HCT116 (cell line): ENCODE data around the gene TPI1. TPM values are rescaled to one million over a fixed set of nuclear protein-coding genes. Genes with fewer than 3 reads are reported as not detected.

Source experiments
- ATAC-seq: fragments of 200-7000 bp; cut with Tn5 transposase; 2 replicates; pipeline ENCODE4 v1.9.1; 2020; ENCODE audit warnings: mild to moderate bottlenecking, moderate library complexity
- BruUV-seq: library from RNA; stranded (reverse); fragments of 400-500 nt; replicated peaks from 2 replicates; lab custom pipeline; 2021; lab: Mats Ljungman, UMichigan
- CTCF ChIA-PET: fragments of 300-600 bp; sonication (Branson Sonifier 250); formaldehyde crosslinking; loops from one replicate; lab custom pipeline; 2021; ENCODE audit warnings: antibody characterized with exemption; lab: Charles Lee
- POLR2A ChIA-PET: fragments of 300-600, 350-600 bp; sonication (Branson Sonifier 250); formaldehyde crosslinking; loops from one replicate; lab custom pipeline; 2021; ENCODE audit warnings: antibody characterized with exemption; lab: Charles Lee
- RAD21 ChIA-PET, 2 experiments: fragments of 300-600 bp; sonication (Branson Sonifier 250); formaldehyde crosslinking; loops; one replicate each; lab custom pipeline; 2023; ENCODE audit warnings: low total read pairs in 2 of 2; ENCODE audit not compliant: uncharacterized antibody in 2 of 2, unreplicated experiment in 2 of 2, low non-redundant PET in 1 of 2; lab: Charles Lee
- DNase-seq: peaks from one replicate; pipeline ENCODE4 v3.0.0-alpha.2; 2010; ENCODE audit warnings: low read depth, low spot score
- H2AFZ ChIP-seq: fragments of 200-600 bp; shearing (Covaris generic), sonication (generic); 2 replicates; pipeline ENCODE4 v1.6.1; 2017; ENCODE audit warnings: low read depth, mixed run types, mixed read lengths, antibody characterized with exemption, low read length; ENCODE audit not compliant: poor library complexity, severe bottlenecking
- H3K27ac ChIP-seq: 2 replicates; pipeline ENCODE4 v1.5.1; 2012; ENCODE audit warnings: low read depth, low read length
- H3K27me3 ChIP-seq: fragments of 200-600 bp; sonication (generic); 2 replicates; pipeline ENCODE4 v1.6.1; 2016; ENCODE audit warnings: mixed run types, low read length, mixed read lengths; ENCODE audit not compliant: insufficient read depth
- H3K36me3 ChIP-seq, 2 experiments: fragments of 200-500 bp in 1 of 2; fragments of 200-600 bp in 1 of 2; sonication (Bioruptor generic) in 1 of 2; sonication (generic) in 1 of 2; 2 replicates each; pipeline versions ENCODE4 v1.5.1 to v1.6.1; 2014 to 2016; ENCODE audit warnings: low read length in 2 of 2, inconsistent platforms in 1 of 2, mixed read lengths in 1 of 2, mixed run types in 1 of 2; ENCODE audit not compliant: insufficient read depth in 2 of 2, control insufficient read depth in 1 of 2
- H3K4me1 ChIP-seq, 2 experiments: fragments of 200-600 bp in 1 of 2; sonication (generic) in 1 of 2; 2 replicates each; pipeline versions ENCODE4 v1.5.1 to v1.6.1; 2012 to 2017; ENCODE audit warnings: low read length in 2 of 2, inconsistent platforms in 1 of 2, mild to moderate bottlenecking in 1 of 2, mixed read lengths in 1 of 2, mixed run types in 1 of 2, moderate library complexity in 1 of 2; ENCODE audit not compliant: insufficient read depth in 2 of 2, control insufficient read depth in 1 of 2
- H3K4me2 ChIP-seq: fragments of 200-600 bp; sonication (generic); 2 replicates; pipeline ENCODE4 v1.6.1; 2017; ENCODE audit warnings: mixed run types, low read length, mixed read lengths
- H3K4me3 ChIP-seq, 2 experiments: fragments of 200-600 bp in 1 of 2; sonication (generic) in 1 of 2; replicated peaks in 1 of 2; 2 replicates each; pipeline ENCODE4 v1.5.1; 2011 to 2016; ENCODE audit warnings: low read length in 2 of 2, control low read depth in 1 of 2, low read depth in 1 of 2, mild to moderate bottlenecking in 1 of 2, mixed read lengths in 1 of 2, mixed run types in 1 of 2
- H3K79me2 ChIP-seq: fragments of 200-600 bp; sonication (generic); 2 replicates; pipeline ENCODE4 v1.6.1; 2017; ENCODE audit warnings: mild to moderate bottlenecking, mixed run types, low read length, moderate library complexity, mixed read lengths; ENCODE audit not compliant: insufficient read depth
- H3K9ac ChIP-seq: fragments of 200-600 bp; sonication (generic); 2 replicates; pipeline ENCODE4 v1.6.1; 2016; ENCODE audit warnings: low read length, mixed read lengths
- H3K9me2 ChIP-seq: fragments of 200-600 bp; sonication (generic), shearing (Covaris generic); 2 replicates; pipeline ENCODE4 v1.6.1; 2017; ENCODE audit warnings: mixed run types, mild to moderate bottlenecking, moderate library complexity; ENCODE audit not compliant: insufficient read depth
- H3K9me3 ChIP-seq, 2 experiments: fragments of 200-500 bp in 1 of 2; fragments of 200-600 bp in 1 of 2; sonication (Bioruptor generic) in 1 of 2; sonication (generic) in 1 of 2; 2 replicates each; pipeline ENCODE4 v1.6.1; 2014 to 2017; ENCODE audit warnings: low read length in 2 of 2, mixed read lengths in 2 of 2, inconsistent platforms in 1 of 2, low read depth in 1 of 2, mild to moderate bottlenecking in 1 of 2, mixed run types in 1 of 2, moderate library complexity in 1 of 2; ENCODE audit not compliant: control insufficient read depth in 1 of 2, insufficient read depth in 1 of 2
- H4K20me1 ChIP-seq: fragments of 200-600 bp; sonication (generic), shearing (Covaris generic); 2 replicates; pipeline ENCODE4 v1.6.1; 2017; ENCODE audit warnings: mixed run types, mild to moderate bottlenecking, moderate library complexity; ENCODE audit not compliant: insufficient read depth
- ATF3 ChIP-seq: IDR thresholded peaks from 2 replicates; pipeline ENCODE4 v1.6.1; 2012
- CBX3 ChIP-seq: IDR thresholded peaks from 2 replicates; pipeline ENCODE4 v1.6.1; 2012; ENCODE audit warnings: low read depth
- CEBPB ChIP-seq: IDR thresholded peaks from 2 replicates; pipeline ENCODE4 v1.6.1; 2012; ENCODE audit warnings: low read depth
- CTCF ChIP-seq, 3 experiments: fragments of 200-600 bp in 1 of 3; sonication (generic) in 1 of 3; IDR thresholded peaks in 2 of 3; conservative IDR thresholded peaks in 1 of 3; 2 replicates each; pipeline ENCODE4 v1.5.1; 2012 to 2017; ENCODE audit warnings: low read depth in 2 of 3, low read length in 2 of 3, antibody characterized with exemption in 1 of 3, borderline replicate concordance in 1 of 3, control low read depth in 1 of 3, mild to moderate bottlenecking in 1 of 3, mixed read lengths in 1 of 3, mixed run types in 1 of 3, moderate library complexity in 1 of 3; ENCODE audit not compliant: insufficient read depth in 1 of 3
- EGR1 ChIP-seq: IDR thresholded peaks from 2 replicates; pipeline ENCODE4 v1.6.1; 2012; ENCODE audit warnings: low read depth
- ELF1 ChIP-seq: IDR thresholded peaks from 2 replicates; pipeline ENCODE4 v1.6.1; 2012; ENCODE audit warnings: low read depth, borderline replicate concordance
- EZH2phosphoT487 ChIP-seq: fragments of 200-600 bp; IDR thresholded peaks from 2 replicates; pipeline ENCODE4 v1.6.1; 2018; ENCODE audit warnings: antibody characterized with exemption, borderline replicate concordance
- FOSL1 ChIP-seq: IDR thresholded peaks from 2 replicates; pipeline ENCODE4 v1.6.1; 2012; ENCODE audit warnings: low read depth
- JUND ChIP-seq: IDR thresholded peaks from 2 replicates; pipeline ENCODE4 v1.6.1; 2012
- POLR2A ChIP-seq: IDR thresholded peaks from 2 replicates; pipeline ENCODE4 v1.7.0; 2011; ENCODE audit warnings: borderline replicate concordance; ENCODE audit not compliant: insufficient read depth, insufficient read length; ENCODE audit errors: extremely low read depth
- POLR2AphosphoS5 ChIP-seq: IDR thresholded peaks from 2 replicates; pipeline ENCODE4 v1.6.1; 2011; ENCODE audit warnings: mild to moderate bottlenecking, low read depth, low read length, moderate library complexity
- RAD21 ChIP-seq: IDR thresholded peaks from 2 replicates; pipeline ENCODE4 v1.6.1; 2012; ENCODE audit warnings: low read depth, mild to moderate bottlenecking
- REST ChIP-seq: IDR thresholded peaks from 2 replicates; pipeline ENCODE4 v1.6.1; 2012; ENCODE audit warnings: low read depth
- SRF ChIP-seq: IDR thresholded peaks from 2 replicates; pipeline ENCODE4 v1.6.1; 2012; ENCODE audit warnings: low read depth
- TCF7L2 ChIP-seq: IDR thresholded peaks from 2 replicates; pipeline ENCODE4 v1.7.0; 2011; ENCODE audit warnings: borderline replicate concordance, inconsistent platforms; ENCODE audit not compliant: insufficient read depth, insufficient read length; ENCODE audit errors: extremely low read depth
- YY1 ChIP-seq: IDR thresholded peaks from 2 replicates; pipeline ENCODE4 v1.6.1; 2011; ENCODE audit warnings: low read length, low read depth, moderate library complexity, mild to moderate bottlenecking; ENCODE audit not compliant: insufficient replicate concordance; ENCODE audit errors: extremely low read depth
- ZFX ChIP-seq: fragments of 450-650 bp; IDR thresholded peaks from 2 replicates; pipeline ENCODE4 v1.6.1; 2017
- intact Hi-C: fragments of 100-400 bp; cut with micrococcal nuclease; formaldehyde crosslinking; loops from 2 replicates; pipeline ENCODE4 v1.10.0; 2022
- total RNA-seq: library from RNA; stranded (reverse); gene quantifications from one replicate; pipeline ENCODE4 v1.2.1, GENCODE V29; 2021; ENCODE audit not compliant: unreplicated experiment

The TPI1 gene
- total RNA-seq, 1 experiment from 2014 or later = 1,068 TPM

- Histone ChIP-seq H3K4me3 (peak overlapping the region; percentile 79 to 81), H3K79me2 (peaks cover 13% of the 10 kb centered on the region; the same call in 1 of the 2 replicates), H3K4me2 (peak overlapping the region; percentile 92), H3K4me1 (peaks cover 15 to 29% of the 10 kb centered on the region in 2 experiments), H3K27me3 (no peaks in the 10 kb centered on the region), H4K20me1 (no peaks in the 10 kb centered on the region), H3K27ac (peak overlapping the region; percentile 53; the same call in 1 of the 2 replicates)
- POLR2A ChIA-PET = interaction anchor here (0.6 to 1.3 kb wide), 2 partner anchors 21 to 29 kb away, joined by 3 to 7 read pairs; partner anchors contain the start of genes C12orf57 and RNU7-1
- no peak for TF ChIP-seq POLR2A
- TF ChIP-seq ATF3 = no peak
- no peak for TF ChIP-seq CBX3
- TF ChIP-seq YY1 = no peak
- TF ChIP-seq FOSL1 = no peak
- no peak for TF ChIP-seq ZFX
- no peak for TF ChIP-seq EZH2phosphoT487
- no peak for TF ChIP-seq TCF7L2
- TF ChIP-seq SRF = no peak
- TF ChIP-seq CTCF (IDR thresholded peaks at IDR 0.05 in 2 of 3, conservative IDR thresholded peaks at IDR 0.05 in 1 of 3; ENCODE audit: borderline replicate concordance in 1 of 3, insufficient read depth in 1 of 3, low read depth in 2 of 3, low read length in 2 of 3) = no peak
- TF ChIP-seq EGR1 = no peak
- no peak for TF ChIP-seq RAD21
- no peak for TF ChIP-seq ELF1
- TF ChIP-seq JUND = no peak
- TF ChIP-seq POLR2AphosphoS5 = no peak
- no peak for TF ChIP-seq REST
- TF ChIP-seq CEBPB = no peak
- TF ChIP-seq, all 23 proteins: peak for 0
- RAD21 ChIA-PET = no interaction called here
- H3K36me3 ChIP-seq = peaks cover 8 to 17% of the 10 kb centered on the region in 2 experiments
- ATAC-seq (peak; percentile 52), DNase-seq (no peak)
- H2AFZ ChIP-seq = no peak overlapping the region
- no peaks in the 10 kb centered on the region for H3K9me3 ChIP-seq
- H3K9ac ChIP-seq = peak overlapping the region; percentile 68
- CTCF ChIA-PET = interaction anchor here (1.0 to 1.4 kb wide), 3 partner anchors 10 to 46 kb away, joined by 3 to 4 read pairs (median 3); no protein-coding TSS in a partner anchor
- intact Hi-C loops = no loop called here
- BruUV-seq = TSS peak; percentile 29
- no peaks in the 10 kb centered on the region for H3K9me2 ChIP-seq
These were observed 47.8 kb downstream of the TPI1 start for GRCh38 chr12:6914947-6915788.
